ENCODE data around the gene PTPN20. TPM values are rescaled to one million over a fixed set of nuclear protein-coding genes. Genes with fewer than 3 reads are reported as not detected.

PTPN20 gene
- total RNA-seq, 1 donor from 2014 or later: 3.7 TPM

GRCh38 chr10:47008769-47009168 lies 97.5 kb downstream of the PTPN20 start:
- Histone ChIP-seq H3K9me3 (ENCODE audit: control insufficient read depth in 3 of 3, low read length in 3 of 3) (no peaks in the 10 kb centered on the region), H3K9ac (ENCODE audit: low read depth in 1 of 3, low read length in 3 of 3) (no peak overlapping the region), H3K27me3 (ENCODE audit: control insufficient read depth in 3 of 3, insufficient read depth in 3 of 3, low read length in 3 of 3) (peaks cover 0 to 3% (median 0%) of the 10 kb centered on the region in 3 donors), H3K4me3 (ENCODE audit: low read length in 3 of 3) (no peak overlapping the region), H3K36me3 (ENCODE audit: control insufficient read depth in 3 of 3, insufficient read depth in 3 of 3, low read length in 3 of 3) (no peaks in the 10 kb centered on the region), H3K4me1 (ENCODE audit: control insufficient read depth in 3 of 3, insufficient read depth in 3 of 3, low read length in 3 of 3) (peaks cover 0 to 2% (median under 1%) of the 10 kb centered on the region in 3 donors), H3K27ac (ENCODE audit: low read depth, low read length) (no peak overlapping the region)

DNA sequence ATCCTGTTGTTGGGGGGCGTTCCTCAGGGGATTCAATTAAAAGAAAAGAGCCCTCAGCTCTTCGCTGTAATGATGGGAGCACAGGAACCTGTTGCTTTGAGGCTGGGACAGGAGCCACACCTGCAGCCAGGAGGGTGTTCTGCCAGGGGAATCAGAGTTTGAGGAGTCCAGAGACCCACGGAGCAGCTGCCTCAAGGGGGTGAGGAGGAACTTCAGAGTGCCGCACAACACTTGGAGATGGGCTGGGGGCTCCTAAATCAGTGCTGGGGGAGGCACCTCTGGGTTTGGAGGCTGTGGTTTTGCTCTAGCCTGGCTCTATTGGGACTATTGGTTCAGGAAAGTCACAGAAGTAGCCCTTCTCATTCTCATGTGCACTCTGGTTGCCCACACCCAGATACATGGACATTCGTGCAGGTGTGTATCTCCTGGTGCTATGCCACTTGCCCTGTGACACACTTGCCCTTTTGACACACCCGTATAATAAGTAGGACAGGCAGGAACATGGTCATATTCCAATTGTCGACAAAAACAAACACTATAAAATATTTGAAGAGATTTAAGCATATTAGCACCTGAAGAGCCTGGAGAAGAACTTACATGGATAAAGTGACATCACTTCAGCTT lies 98.1 kb downstream of the PTPN20 start:
- Histone ChIP-seq H3K9me3 (ENCODE audit: control insufficient read depth in 3 of 3, low read length in 3 of 3) (no peaks in the 10 kb centered on the region), H3K9ac (ENCODE audit: low read depth in 1 of 3, low read length in 3 of 3) (no peak overlapping the region), H3K27ac (ENCODE audit: low read depth, low read length) (no peak overlapping the region), H3K4me3 (ENCODE audit: low read length in 3 of 3) (no peak overlapping the region), H3K36me3 (ENCODE audit: control insufficient read depth in 3 of 3, insufficient read depth in 3 of 3, low read length in 3 of 3) (no peaks in the 10 kb centered on the region), H3K4me1 (ENCODE audit: control insufficient read depth in 3 of 3, insufficient read depth in 3 of 3, low read length in 3 of 3) (peaks cover 0 to 5% (median 2%) of the 10 kb centered on the region in 3 donors), H3K27me3 (ENCODE audit: control insufficient read depth in 3 of 3, insufficient read depth in 3 of 3, low read length in 3 of 3) (peaks cover 0 to 5% (median 0%) of the 10 kb centered on the region in 3 donors)

DNA sequence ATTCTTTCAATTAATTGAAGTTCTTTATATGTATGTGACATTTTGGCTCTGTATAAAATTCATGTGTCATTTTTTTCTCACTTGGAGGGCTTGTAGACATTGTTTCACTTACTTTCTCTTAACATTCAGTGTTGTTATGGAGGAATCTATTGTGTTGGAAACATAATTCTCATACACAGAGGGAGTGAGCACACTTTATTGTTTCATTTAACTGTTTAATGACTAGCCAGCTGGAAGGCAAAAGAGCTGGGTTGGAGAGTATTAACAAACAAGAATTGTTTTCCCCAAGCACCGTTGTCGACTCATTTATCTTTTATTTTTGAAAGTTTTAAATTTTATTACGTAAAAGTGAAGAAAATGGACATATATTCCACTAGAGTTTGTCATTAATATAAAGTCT lies 98.8 kb downstream of the PTPN20 start:
- Histone ChIP-seq H3K9ac (ENCODE audit: low read depth in 1 of 3, low read length in 3 of 3) (no peak overlapping the region), H3K4me1 (ENCODE audit: control insufficient read depth in 3 of 3, insufficient read depth in 3 of 3, low read length in 3 of 3) (peaks cover 0 to 5% (median 2%) of the 10 kb centered on the region in 3 donors), H3K36me3 (ENCODE audit: control insufficient read depth in 3 of 3, insufficient read depth in 3 of 3, low read length in 3 of 3) (no peaks in the 10 kb centered on the region), H3K9me3 (ENCODE audit: control insufficient read depth in 3 of 3, low read length in 3 of 3) (no peaks in the 10 kb centered on the region), H3K27ac (ENCODE audit: low read depth, low read length) (no peak overlapping the region), H3K27me3 (ENCODE audit: control insufficient read depth in 3 of 3, insufficient read depth in 3 of 3, low read length in 3 of 3) (peaks cover 0 to 5% (median 0%) of the 10 kb centered on the region in 3 donors), H3K4me3 (ENCODE audit: low read length in 3 of 3) (no peak overlapping the region)

DNA sequence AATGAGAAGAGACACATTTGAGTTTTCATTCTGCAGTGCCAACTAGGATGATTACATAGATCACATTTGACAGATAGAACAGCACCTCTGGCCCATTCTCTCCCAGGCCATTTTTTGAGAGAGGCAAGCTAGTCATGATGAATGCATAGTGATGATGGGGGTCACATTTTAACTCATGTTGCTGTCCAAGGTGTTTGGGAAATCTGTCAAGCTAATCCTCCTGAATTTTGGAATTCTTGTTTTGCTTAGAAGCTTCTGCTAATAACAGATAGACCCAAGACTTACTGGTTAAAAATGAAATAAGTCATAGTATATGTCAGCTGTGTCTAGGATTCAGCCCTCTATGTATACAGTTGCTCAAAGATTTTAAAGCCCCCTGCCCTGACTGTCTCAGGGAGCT lies 101.0 kb downstream of the PTPN20 start:
- Histone ChIP-seq H3K36me3 (ENCODE audit: control insufficient read depth in 3 of 3, insufficient read depth in 3 of 3, low read length in 3 of 3) (no peaks in the 10 kb centered on the region), H3K4me3 (ENCODE audit: low read length in 3 of 3) (no peak overlapping the region), H3K27ac (ENCODE audit: low read depth, low read length) (no peak overlapping the region), H3K4me1 (ENCODE audit: control insufficient read depth in 3 of 3, insufficient read depth in 3 of 3, low read length in 3 of 3) (peaks cover 0 to 5% (median 2%) of the 10 kb centered on the region in 3 donors), H3K27me3 (ENCODE audit: control insufficient read depth in 3 of 3, insufficient read depth in 3 of 3, low read length in 3 of 3) (peaks cover 0 to 5% (median 3%) of the 10 kb centered on the region in 3 donors), H3K9me3 (ENCODE audit: control insufficient read depth in 3 of 3, low read length in 3 of 3) (no peaks in the 10 kb centered on the region), H3K9ac (ENCODE audit: low read depth in 1 of 3, low read length in 3 of 3) (no peak overlapping the region)

DNA sequence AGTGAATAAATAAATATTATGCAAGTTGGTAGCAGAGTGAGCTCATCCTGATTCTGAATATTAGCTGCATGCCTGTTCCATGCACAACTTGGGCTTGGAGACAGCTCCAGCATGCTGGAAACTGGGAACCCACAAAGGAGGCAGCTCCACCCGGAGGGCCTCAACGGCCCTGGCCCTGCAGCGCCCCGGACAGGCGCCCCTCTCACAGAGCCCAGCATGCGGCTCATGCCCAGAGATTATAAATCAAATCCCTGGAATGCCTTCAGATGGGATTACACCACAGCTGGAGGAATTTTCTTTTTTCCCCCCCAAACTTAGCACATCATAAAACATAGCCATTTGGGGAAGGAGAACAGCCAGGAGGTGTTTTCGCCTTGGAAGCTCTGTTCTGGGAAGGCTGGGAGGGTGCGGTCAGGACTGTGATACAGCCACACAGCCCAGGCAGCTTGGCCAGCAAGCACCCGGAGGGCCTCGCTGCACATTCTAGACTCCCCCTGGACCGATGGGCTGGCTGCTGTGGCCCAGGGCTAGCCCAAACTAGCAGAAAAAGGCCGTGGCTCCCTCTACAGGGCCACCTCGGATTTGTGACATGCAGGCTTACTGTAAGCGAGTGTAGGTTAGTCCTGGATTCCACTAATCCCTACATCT lies 102.4 kb downstream of the PTPN20 start:
- H3K27me3 ChIP-seq (ENCODE audit: control insufficient read depth in 3 of 3, insufficient read depth in 3 of 3, low read length in 3 of 3): peaks cover 0 to 5% (median 3%) of the 10 kb centered on the region in 3 donors
- H3K36me3 ChIP-seq (ENCODE audit: control insufficient read depth in 3 of 3, insufficient read depth in 3 of 3, low read length in 3 of 3): no peaks in the 10 kb centered on the region
- H3K27ac ChIP-seq (ENCODE audit: low read depth, low read length): no peak overlapping the region
- H3K9me3 ChIP-seq (ENCODE audit: control insufficient read depth in 3 of 3, low read length in 3 of 3): no peaks in the 10 kb centered on the region
- no peak overlapping the region for H3K9ac ChIP-seq (ENCODE audit: low read depth in 1 of 3, low read length in 3 of 3)
- peaks cover 0 to 5% (median 2%) of the 10 kb centered on the region in 3 donors for H3K4me1 ChIP-seq (ENCODE audit: control insufficient read depth in 3 of 3, insufficient read depth in 3 of 3, low read length in 3 of 3)
- no peak overlapping the region for H3K4me3 ChIP-seq (ENCODE audit: low read length in 3 of 3)

GRCh38 chr10:47015404-47015803 lies 104.2 kb downstream of the PTPN20 start:
- Histone ChIP-seq H3K9ac (ENCODE audit: low read depth in 1 of 3, low read length in 3 of 3) (no peak overlapping the region), H3K4me3 (ENCODE audit: low read length in 3 of 3) (no peak overlapping the region), H3K9me3 (ENCODE audit: control insufficient read depth in 3 of 3, low read length in 3 of 3) (no peaks in the 10 kb centered on the region), H3K36me3 (ENCODE audit: control insufficient read depth in 3 of 3, insufficient read depth in 3 of 3, low read length in 3 of 3) (no peaks in the 10 kb centered on the region), H3K4me1 (ENCODE audit: control insufficient read depth in 3 of 3, insufficient read depth in 3 of 3, low read length in 3 of 3) (peaks cover 0 to 5% (median 2%) of the 10 kb centered on the region in 3 donors), H3K27ac (ENCODE audit: low read depth, low read length) (no peak overlapping the region), H3K27me3 (ENCODE audit: control insufficient read depth in 3 of 3, insufficient read depth in 3 of 3, low read length in 3 of 3) (peaks cover 0 to 5% (median 3%) of the 10 kb centered on the region in 3 donors)

- H3K27me3 ChIP-seq (ENCODE audit: control insufficient read depth in 3 of 3, insufficient read depth in 3 of 3, low read length in 3 of 3): peaks cover 0 to 5% (median 3%) of the 10 kb centered on the region in 3 donors
- H3K4me3 ChIP-seq (ENCODE audit: low read length in 3 of 3): no peak overlapping the region
- H3K4me1 ChIP-seq (ENCODE audit: control insufficient read depth in 3 of 3, insufficient read depth in 3 of 3, low read length in 3 of 3): peaks cover 0 to 5% (median 2%) of the 10 kb centered on the region in 3 donors
- H3K27ac ChIP-seq (ENCODE audit: low read depth, low read length): no peak overlapping the region
- H3K36me3 ChIP-seq (ENCODE audit: control insufficient read depth in 3 of 3, insufficient read depth in 3 of 3, low read length in 3 of 3): no peaks in the 10 kb centered on the region
- no peaks in the 10 kb centered on the region for H3K9me3 ChIP-seq (ENCODE audit: control insufficient read depth in 3 of 3, low read length in 3 of 3)
- H3K9ac ChIP-seq (ENCODE audit: low read depth in 1 of 3, low read length in 3 of 3): no peak overlapping the region
These were observed 105.3 kb downstream of the PTPN20 start for GRCh38 chr10:47016564-47016963.

DNA sequence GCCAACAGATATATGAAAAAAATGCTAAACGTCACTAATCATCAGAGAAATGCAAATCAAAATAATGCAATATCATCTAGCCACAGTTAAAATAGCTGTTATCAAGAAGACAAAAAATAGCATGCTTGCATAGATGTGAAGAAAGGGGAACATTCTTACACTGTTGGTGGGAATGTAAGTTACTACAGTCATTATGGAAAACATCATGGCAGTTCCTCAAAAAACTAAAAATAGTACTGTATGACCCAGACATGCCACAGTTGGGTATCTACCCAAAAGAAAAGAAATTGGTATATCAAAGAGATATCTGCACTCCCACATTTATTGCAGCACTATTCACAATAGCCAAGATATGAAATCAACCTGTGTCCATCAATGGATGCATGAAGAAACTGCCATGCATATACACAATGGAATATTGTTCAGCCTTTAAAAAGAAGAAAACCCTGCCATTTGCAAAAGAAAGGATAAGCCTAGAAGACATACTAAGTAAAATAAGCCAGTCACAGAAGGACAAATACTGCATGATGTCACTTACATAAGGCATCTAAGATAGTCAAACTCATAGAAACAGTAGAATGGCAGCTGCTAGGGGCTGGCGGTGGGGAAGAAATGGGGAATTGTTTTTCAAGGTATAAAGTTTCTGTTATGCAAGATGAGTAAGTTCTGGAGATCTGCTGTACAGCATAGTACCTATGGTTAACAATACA lies 107.0 kb downstream of the PTPN20 start:
- Histone ChIP-seq H3K9me3 (ENCODE audit: control insufficient read depth in 3 of 3, low read length in 3 of 3) (no peaks in the 10 kb centered on the region), H3K9ac (ENCODE audit: low read depth in 1 of 3, low read length in 3 of 3) (no peak overlapping the region), H3K4me1 (ENCODE audit: control insufficient read depth in 3 of 3, insufficient read depth in 3 of 3, low read length in 3 of 3) (peaks cover 2 to 12% (median 5%) of the 10 kb centered on the region in 3 donors), H3K27me3 (ENCODE audit: control insufficient read depth in 3 of 3, insufficient read depth in 3 of 3, low read length in 3 of 3) (peaks cover 0 to 5% (median 5%) of the 10 kb centered on the region in 3 donors), H3K36me3 (ENCODE audit: control insufficient read depth in 3 of 3, insufficient read depth in 3 of 3, low read length in 3 of 3) (no peaks in the 10 kb centered on the region), H3K27ac (ENCODE audit: low read depth, low read length) (no peak overlapping the region), H3K4me3 (ENCODE audit: low read length in 3 of 3) (no peak overlapping the region)

- H3K9me3 ChIP-seq (ENCODE audit: control insufficient read depth in 3 of 3, low read length in 3 of 3): no peaks in the 10 kb centered on the region
- no peak overlapping the region for H3K9ac ChIP-seq (ENCODE audit: low read depth in 1 of 3, low read length in 3 of 3)
- peaks cover 0 to 5% (median 0%) of the 10 kb centered on the region in 3 donors for H3K27me3 ChIP-seq (ENCODE audit: control insufficient read depth in 3 of 3, insufficient read depth in 3 of 3, low read length in 3 of 3)
- peaks cover 6 to 12% (median 9%) of the 10 kb centered on the region in 3 donors for H3K4me1 ChIP-seq (ENCODE audit: control insufficient read depth in 3 of 3, insufficient read depth in 3 of 3, low read length in 3 of 3)
- no peak overlapping the region for H3K27ac ChIP-seq (ENCODE audit: low read depth, low read length)
- no peaks in the 10 kb centered on the region for H3K36me3 ChIP-seq (ENCODE audit: control insufficient read depth in 3 of 3, insufficient read depth in 3 of 3, low read length in 3 of 3)
- H3K4me3 ChIP-seq (ENCODE audit: low read length in 3 of 3): no peak overlapping the region
These were observed 108.2 kb downstream of the PTPN20 start for GRCh38 chr10:47019155-47020145.

All from skeletal muscle tissue (tissue), 4 donors.